ENCODE results near the gene GYS1.

Gene GYS1

GRCh38 chr19:48962849-48963165 lies 30.3 kb downstream of the GYS1 start:
- DNase-seq, result no peak

- peak; percentile 53 for DNase-seq
Measured at GRCh38 chr19:48962029-48962848, 30.9 kb downstream of the GYS1 start.

- DNase-seq, result no peak
Measured at GRCh38 chr19:48961673-48962028, 31.5 kb downstream of the GYS1 start.

- no peak for DNase-seq
Measured at GRCh38 chr19:48961051-48961649, 32.0 kb downstream of the GYS1 start.

GRCh38 chr19:48959341-48960239 lies 33.5 kb downstream of the GYS1 start:
- DNase-seq, result no peak

GRCh38 chr19:48958006-48958405 lies 35.1 kb downstream of the GYS1 start:
- no peak for DNase-seq

GRCh38 chr19:48955308-48955958 lies 37.7 kb downstream of the GYS1 start:
- no peak for DNase-seq

- DNase-seq, result peak; percentile 87
Measured at GRCh38 chr19:48954595-48955307, 38.4 kb downstream of the GYS1 start, which contains the start of gene BAX. TSS of gene BAX (plus strand) at chr19:48954875. CDS start at chr19:48954929, 54 bp downstream.

GRCh38 chr19:48953990-48954594 lies 39.0 kb downstream of the GYS1 start:
- DNase-seq, result no peak

GRCh38 chr19:48953141-48953540 lies 40.0 kb downstream of the GYS1 start:
- DNase-seq, result no peak

GRCh38 chr19:48950830-48951519 lies 42.1 kb downstream of the GYS1 start:
- no peak for DNase-seq

- no peak for DNase-seq
Measured at GRCh38 chr19:48950159-48950558, 43.0 kb downstream of the GYS1 start.

- DNase-seq, result no peak
Measured at GRCh38 chr19:48947258-48947542, 45.9 kb downstream of the GYS1 start.

- no peak for DNase-seq
Measured at GRCh38 chr19:48946463-48947257, 46.4 kb downstream of the GYS1 start.

GRCh38 chr19:48945817-48946216 lies 47.3 kb downstream of the GYS1 start:
- DNase-seq, result no peak

GRCh38 chr19:48945415-48945814 lies 47.7 kb downstream of the GYS1 start:
- no peak for DNase-seq

- no peak for DNase-seq
Measured at GRCh38 chr19:48943081-48943480, 50.0 kb downstream of the GYS1 start.

GRCh38 chr19:48940902-48941301 lies 52.2 kb downstream of the GYS1 start:
- no peak for DNase-seq

GRCh38 chr19:48938256-48938655 lies 54.9 kb downstream of the GYS1 start:
- DNase-seq, result no peak

- no peak for DNase-seq
Measured at GRCh38 chr19:48935864-48936263, 57.2 kb downstream of the GYS1 start.

GRCh38 chr19:48934837-48935236 lies 58.3 kb downstream of the GYS1 start:
- DNase-seq, result no peak

Measured in CD4-positive, alpha-beta T cell treated with Interleukin-17A for 1 hour (primary cell).